K562 (cell line): ENCODE measurements around the gene ITPR1. TPM values are rescaled to one million over a fixed set of nuclear protein-coding genes. Genes with fewer than 3 reads are reported as not detected.

Experiments used
- ASH1L ChIP-seq: fragments of 450-650 bp; IDR thresholded peaks from 2 replicates; pipeline ENCODE4 v1.6.1; 2018; ENCODE audit warnings: borderline replicate concordance, mild to moderate bottlenecking, low read depth; ENCODE audit not compliant: partially characterized antibody
- BRD4 ChIP-seq: fragments of 200-600 bp; sonication (generic); IDR thresholded peaks from 2 replicates; pipeline ENCODE4 v1.6.1; 2017; ENCODE audit warnings: inconsistent platforms
- CBFA2T3 ChIP-seq: fragments of 450-650 bp; IDR thresholded peaks from 2 replicates; pipeline ENCODE4 v1.6.1; 2017
- CBFB ChIP-seq: sonication (generic); formaldehyde crosslinking; IDR thresholded peaks from 2 replicates; pipeline ENCODE4 v1.4.0; 2020; ENCODE audit warnings: mild to moderate bottlenecking, missing genetic modification reagents
- CC2D1A ChIP-seq: fragments of 450-650 bp; IDR thresholded peaks from 2 replicates; pipeline ENCODE4 v1.6.1; 2017; ENCODE audit warnings: mild to moderate bottlenecking
- ESRRA ChIP-seq: fragments of 450-650 bp; IDR thresholded peaks from 2 replicates; pipeline ENCODE4 v1.6.1; 2014; ENCODE audit warnings: low read depth, mild to moderate bottlenecking, moderate library complexity, borderline replicate concordance
- HDAC8 ChIP-seq: fragments of 450-650 bp; IDR thresholded peaks from 2 replicates; pipeline ENCODE4 v1.6.1; 2016; ENCODE audit warnings: mild to moderate bottlenecking, missing genetic modification characterization, moderate library complexity, missing compliant biosample characterization
- HMBOX1 ChIP-seq: sonication (generic); IDR thresholded peaks from 2 replicates; pipeline ENCODE4 v1.6.1; 2016
- IRF2 ChIP-seq: sonication (generic); formaldehyde crosslinking; IDR thresholded peaks from 2 replicates; pipeline ENCODE4 v1.8.1; 2022; ENCODE audit warnings: mild to moderate bottlenecking, missing genetic modification reagents
- KDM5B ChIP-seq: fragments of 200-600 bp; sonication (generic); IDR thresholded peaks from 2 replicates; pipeline ENCODE4 v1.6.1; 2012; ENCODE audit warnings: low read depth, mild to moderate bottlenecking, moderate library complexity, low read length, control low read depth, inconsistent platforms; ENCODE audit not compliant: insufficient replicate concordance
- LCOR ChIP-seq: sonication (generic); formaldehyde crosslinking; IDR thresholded peaks from 2 replicates; pipeline ENCODE4 v1.8.0; 2022; ENCODE audit warnings: mild to moderate bottlenecking, missing genetic modification reagents
- LEF1 ChIP-seq: fragments of 450-650 bp; IDR thresholded peaks from 2 replicates; pipeline ENCODE4 v1.6.1; 2016; ENCODE audit warnings: mild to moderate bottlenecking
- MEF2D ChIP-seq: conservative IDR thresholded peaks from 2 replicates; pipeline ENCODE4 v1.6.1; 2016; ENCODE audit warnings: low read depth, missing genetic modification characterization, missing compliant biosample characterization
- NCOR1 ChIP-seq: fragments of 450-650 bp; IDR thresholded peaks from 2 replicates; pipeline ENCODE4 v1.6.1; 2016; ENCODE audit warnings: mild to moderate bottlenecking, moderate library complexity
- PTRF ChIP-seq: fragments of 450-650 bp; IDR thresholded peaks from 2 replicates; pipeline ENCODE4 v1.6.1; 2016; ENCODE audit warnings: mild to moderate bottlenecking, missing genetic modification characterization, missing compliant biosample characterization
- RB1 ChIP-seq: fragments of 450-650 bp; IDR thresholded peaks from 2 replicates; pipeline ENCODE4 v1.6.1; 2017; ENCODE audit warnings: low read depth, mild to moderate bottlenecking
- ZEB2 ChIP-seq: fragments of 450-650 bp; IDR thresholded peaks from 2 replicates; pipeline ENCODE4 v1.6.1; 2016
- ZNF197 ChIP-seq: fragments of 200-800 bp; sonication (Bioruptor generic); IDR thresholded peaks from 2 replicates; pipeline ENCODE4 v1.6.1; 2016; ENCODE audit warnings: low read depth, missing genetic modification characterization, missing compliant biosample characterization
- ZNF217 ChIP-seq: sonication (generic); formaldehyde crosslinking; IDR thresholded peaks from 2 replicates; pipeline ENCODE4 v1.8.0; 2022; ENCODE audit warnings: mild to moderate bottlenecking, missing genetic modification reagents
- ZNF277 ChIP-seq: fragments of 250-450 bp; sonication (Bioruptor Pico); IDR thresholded peaks from 2 replicates; pipeline ENCODE4 v1.8.0; 2022; ENCODE audit warnings: inconsistent platforms, mild to moderate bottlenecking, moderate library complexity, borderline replicate concordance
- ZNF354B ChIP-seq: fragments of 250-450 bp; sonication (Bioruptor Pico); IDR thresholded peaks from 2 replicates; pipeline ENCODE4 v1.4.0; 2020
- ZNF384 ChIP-seq: IDR thresholded peaks from 2 replicates; pipeline ENCODE4 v1.6.1; 2012; ENCODE audit warnings: low read depth, low read length, improper control_type of control experiment
- ZNF431 ChIP-seq: sonication (generic); formaldehyde crosslinking; IDR thresholded peaks from 2 replicates; pipeline ENCODE4 v1.8.0; 2022; ENCODE audit warnings: mild to moderate bottlenecking, missing genetic modification reagents
- ZNF512 ChIP-seq: IDR thresholded peaks from 2 replicates; pipeline ENCODE4 v1.6.1; 2016; ENCODE audit warnings: missing genetic modification characterization, missing compliant biosample characterization
- ZNF778 ChIP-seq: fragments of 450-650 bp; formaldehyde crosslinking; IDR thresholded peaks from 2 replicates; pipeline ENCODE4 v1.4.0; 2020; ENCODE audit warnings: mild to moderate bottlenecking, moderate library complexity
- polyA plus RNA-seq, 8 experiments: library from polyadenylated mRNA; depleted of rRNA in 4 of 8; stranded (reverse) in 5 of 8; unstranded in 3 of 8; fragments of >200 nt; fragmentation: Nextera tagmentation in 2 of 8; fragmentation: Illumina TruSeq in 1 of 8; extraction: Ambion mirVana in 2 of 8; extraction: Trizol in 1 of 8; gene quantifications; 2 replicates each; pipeline versions ENCODE4 v1.2.1 to v1.2.3, GENCODE V29; 2011 to 2014; ENCODE audit warnings: inconsistent platforms in 1 of 8, missing spikeins in 1 of 8
- total RNA-seq, 7 experiments: library from RNA; depleted of rRNA in 6 of 7; stranded (reverse); fragments of >200 nt in 6 of 7; fragmentation: Illumina TruSeq in 2 of 7; extraction: Trizol in 2 of 7; gene quantifications; 2 replicates each; pipeline versions ENCODE4 v1.2.1 to v1.2.3, GENCODE V29; 2011 to 2021; ENCODE audit warnings: low replicate concordance in 1 of 7
- TF ChIP-seq, protein P1 (sequence below), 3 experiments: fragments of 200-800 bp in 1 of 3; sonication (Bioruptor generic) in 1 of 3; sonication (generic) in 1 of 3; formaldehyde crosslinking in 1 of 3; IDR thresholded peaks; 2 replicates each; pipeline versions ENCODE4 v1.6.1 to v1.8.0; 2016 to 2022; ENCODE audit warnings: mild to moderate bottlenecking in 2 of 3, missing compliant biosample characterization in 2 of 3, missing genetic modification characterization in 2 of 3, missing genetic modification reagents in 1 of 3

The ITPR1 gene
- total and polyA plus RNA-seq, 9 of the 15 experiments (the other 6 are each of a cell fraction or from before 2014, with no cell fraction given) = 22.4 to 40.0 (median 27.4) TPM

- no peak for TF ChIP-seq ZNF384
- TF ChIP-seq KDM5B = no peak
- no peak for TF ChIP-seq ZNF778 (CRISPR knock-in tag)
- 0 out of 2 replicates have a peak, but pooled peaks have one; percentile 29 for TF ChIP-seq ZNF354B (CRISPR knock-in tag)
- TF ChIP-seq ZNF512 (tag) = no peak
- no peak for TF ChIP-seq CC2D1A
- no peak for TF ChIP-seq ASH1L
- peak; percentile 77 for TF ChIP-seq PTRF
- 0 out of 2 replicates have a peak, but pooled peaks have one; percentile 30 for TF ChIP-seq HMBOX1
- no peak for TF ChIP-seq LEF1
- no peak for TF ChIP-seq CBFB
- no peak for TF ChIP-seq ZNF197
- TF ChIP-seq ZNF277 (CRISPR knock-in tag) = no peak
- 0 out of 2 replicates have a peak, but pooled peaks have one; percentile 50 for TF ChIP-seq MEF2D
- TF ChIP-seq LCOR (CRISPR knock-in tag) = no peak
- TF ChIP-seq RB1 = no peak
- no peak for TF ChIP-seq CBFA2T3
- no peak for TF ChIP-seq ZNF431 (CRISPR knock-in tag)
- no peak for TF ChIP-seq ESRRA
- TF ChIP-seq ZNF217 (CRISPR knock-in tag) = no peak
- TF ChIP-seq ZEB2 = no peak
- TF ChIP-seq, protein P1, sequence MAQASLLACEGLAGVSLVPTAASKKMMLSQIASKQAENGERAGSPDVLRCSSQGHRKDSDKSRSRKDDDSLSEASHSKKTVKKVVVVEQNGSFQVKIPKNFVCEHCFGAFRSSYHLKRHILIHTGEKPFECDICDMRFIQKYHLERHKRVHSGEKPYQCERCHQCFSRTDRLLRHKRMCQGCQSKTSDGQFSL (CRISPR knock-in tag; IDR thresholded peaks at IDR 0.05) = no peak
- TF ChIP-seq, protein P1 (tag; IDR thresholded peaks at IDR 0.05) = peak in 1 of 2 experiments; percentile 73; a peak in 1 of 4 replicates
- no peak for TF ChIP-seq IRF2 (CRISPR knock-in tag)
- TF ChIP-seq HDAC8 (tag) = 0 out of 2 replicates have a peak, but pooled peaks have one; percentile 55
- no peak for TF ChIP-seq NCOR1
- TF ChIP-seq BRD4 = no peak
Measured at GRCh38 chr3:4884888-4885287, 391.7 kb downstream of the ITPR1 start (continued).
